ENCODE data around the gene ATXN7L3. TPM values are rescaled to one million over a fixed set of nuclear protein-coding genes. Genes with fewer than 3 reads are reported as not detected.
A peak's percentile ranks its signal among the peaks of the same experiment; 100 is the strongest.

The ATXN7L3 gene
- total RNA-seq, 2 experiments from 2014 or later: 116 TPM

DNA sequence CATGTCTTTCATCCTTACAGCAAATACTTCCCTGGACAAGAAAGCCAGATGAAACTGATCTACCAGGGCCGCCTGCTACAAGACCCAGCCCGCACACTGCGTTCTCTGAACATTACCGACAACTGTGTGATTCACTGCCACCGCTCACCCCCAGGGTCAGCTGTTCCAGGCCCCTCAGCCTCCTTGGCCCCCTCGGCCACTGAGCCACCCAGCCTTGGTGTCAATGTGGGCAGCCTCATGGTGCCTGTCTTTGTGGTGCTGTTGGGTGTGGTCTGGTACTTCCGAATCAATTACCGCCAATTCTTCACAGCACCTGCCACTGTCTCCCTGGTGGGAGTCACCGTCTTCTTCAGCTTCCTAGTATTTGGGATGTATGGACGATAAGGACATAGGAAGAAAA lies 9.2 kb downstream of the ATXN7L3 start:
- ATAC-seq (ENCODE audit: low read depth) (no peak), DNase-seq (no peak)
- Mint-ChIP-seq H3K27ac (peak overlapping the region; percentile 56), H3K27me3 (no peaks in the 10 kb centered on the region), H3K4me3 (peak overlapping the region; percentile 16), H3K9me3 (no peaks in the 10 kb centered on the region), H3K4me1 (peaks cover 15% of the 10 kb centered on the region), H3K36me3 (peaks cover 11% of the 10 kb centered on the region)
- POLR2A ChIA-PET: interaction anchor here (3.2 kb wide), 1 partner anchor 8 kb away, joined by 21 read pairs; the partner anchor contains the start of gene ATXN7L3

DNA sequence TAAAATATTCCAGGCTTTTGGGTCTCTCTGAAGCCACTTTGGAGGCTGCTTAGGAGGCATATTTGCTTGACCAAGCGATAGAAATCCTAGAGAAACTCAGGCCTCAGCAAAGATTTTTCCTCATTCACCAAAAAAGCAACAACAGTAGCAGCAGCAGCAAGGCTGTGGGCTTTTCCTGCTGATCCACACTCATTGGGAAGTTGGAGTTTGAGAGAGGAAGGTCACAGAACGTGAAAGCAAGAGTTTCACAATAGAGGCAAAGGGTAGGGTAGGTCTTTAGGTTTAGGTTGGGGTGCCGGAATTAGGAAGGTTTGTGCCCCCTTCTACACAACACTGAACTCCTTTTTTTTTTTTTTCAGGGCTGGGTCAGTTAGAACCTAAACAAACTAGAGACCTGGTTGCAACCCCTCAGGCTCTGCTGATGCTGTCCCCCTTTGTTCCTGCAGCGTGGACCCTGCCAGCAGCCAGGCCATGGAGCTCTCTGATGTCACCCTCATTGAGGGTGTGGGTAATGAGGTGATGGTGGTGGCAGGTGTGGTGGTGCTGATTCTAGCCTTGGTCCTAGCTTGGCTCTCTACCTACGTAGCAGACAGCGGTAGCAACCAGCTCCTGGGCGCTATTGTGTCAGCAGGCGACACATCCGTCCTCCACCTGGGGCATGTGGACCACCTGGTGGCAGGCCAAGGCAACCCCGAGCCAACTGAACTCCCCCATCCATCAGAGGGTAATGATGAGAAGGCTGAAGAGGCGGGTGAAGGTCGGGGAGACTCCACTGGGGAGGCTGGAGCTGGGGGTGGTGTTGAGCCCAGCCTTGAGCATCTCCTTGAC lies 10.9 kb downstream of the ATXN7L3 start:
- no peaks in the 10 kb centered on the region for H3K27me3 Mint-ChIP-seq
- POLR2A ChIA-PET: interaction anchor here (0.7 to 3.2 kb wide), 3 partner anchors 10 to 141 kb away, joined by 3 to 21 read pairs (median 3); partner anchors contain the start of genes ATXN7L3 and HDAC5

DNA sequence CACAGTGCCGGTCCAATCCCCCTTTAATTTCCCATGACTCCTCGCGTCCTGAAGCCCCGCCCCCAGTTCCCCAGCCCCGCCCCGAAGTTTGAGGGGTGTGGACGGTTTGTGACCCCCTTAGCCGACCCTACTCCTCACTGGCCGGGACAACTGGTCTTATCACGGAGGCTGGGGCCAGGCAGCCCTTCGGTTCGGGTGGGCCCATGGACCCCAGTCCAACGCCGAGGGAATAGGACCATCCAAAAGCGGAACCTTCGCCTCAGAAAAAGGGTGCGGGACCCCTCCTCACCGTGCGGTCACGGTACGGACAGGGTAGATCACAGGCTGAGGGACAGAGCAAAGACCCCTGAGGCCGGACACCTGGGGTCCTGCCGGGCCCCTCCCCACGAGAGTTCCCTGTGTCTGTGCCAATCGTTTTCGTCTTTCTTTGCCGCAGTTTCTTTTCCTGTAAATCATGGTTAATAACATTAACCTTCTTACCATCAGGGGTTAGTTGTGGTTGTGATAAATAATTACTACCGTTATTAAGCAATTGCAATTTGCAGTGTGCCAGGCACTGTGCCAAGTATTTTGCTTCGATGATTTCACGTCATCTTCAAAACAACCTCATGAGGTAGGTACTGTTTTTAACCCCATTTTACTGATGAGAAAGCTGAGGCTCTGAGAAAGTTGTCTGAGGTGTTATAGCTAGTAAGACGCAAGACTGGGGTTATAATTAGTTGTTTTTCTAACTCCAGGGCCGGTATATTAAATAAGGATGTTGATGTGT lies 12.4 kb downstream of the ATXN7L3 start:
- Mint-ChIP-seq H3K27me3 (no peaks in the 10 kb centered on the region), H3K9me3 (no peaks in the 10 kb centered on the region), H3K4me1 (peaks cover 28% of the 10 kb centered on the region), H3K36me3 (peaks cover 13% of the 10 kb centered on the region), H3K4me3 (peak overlapping the region; percentile 99), H3K27ac (peak overlapping the region; percentile 99)
- DNase-seq: no peak
- POLR2A ChIA-PET: interaction anchor here (0.6 to 4.2 kb wide), 15 partner anchors 11 to 316 kb away, joined by 3 to 56 read pairs (median 8); partner anchors contain the start of genes ASB16, ATXN7L3, GPATCH8 and GRN
- peak; percentile 52 for ATAC-seq (ENCODE audit: low read depth)

More for the DNA sequence above, 10.9 kb downstream of the ATXN7L3 start:
- Mint-ChIP-seq H3K9me3 (no peaks in the 10 kb centered on the region), H3K4me3 (peak overlapping the region; percentile 99), H3K36me3 (peaks cover 11% of the 10 kb centered on the region), H3K4me1 (peaks cover 24% of the 10 kb centered on the region), H3K27ac (peak overlapping the region; percentile 99)
- ATAC-seq (ENCODE audit: low read depth) (no peak), DNase-seq (no peak)

DNA sequence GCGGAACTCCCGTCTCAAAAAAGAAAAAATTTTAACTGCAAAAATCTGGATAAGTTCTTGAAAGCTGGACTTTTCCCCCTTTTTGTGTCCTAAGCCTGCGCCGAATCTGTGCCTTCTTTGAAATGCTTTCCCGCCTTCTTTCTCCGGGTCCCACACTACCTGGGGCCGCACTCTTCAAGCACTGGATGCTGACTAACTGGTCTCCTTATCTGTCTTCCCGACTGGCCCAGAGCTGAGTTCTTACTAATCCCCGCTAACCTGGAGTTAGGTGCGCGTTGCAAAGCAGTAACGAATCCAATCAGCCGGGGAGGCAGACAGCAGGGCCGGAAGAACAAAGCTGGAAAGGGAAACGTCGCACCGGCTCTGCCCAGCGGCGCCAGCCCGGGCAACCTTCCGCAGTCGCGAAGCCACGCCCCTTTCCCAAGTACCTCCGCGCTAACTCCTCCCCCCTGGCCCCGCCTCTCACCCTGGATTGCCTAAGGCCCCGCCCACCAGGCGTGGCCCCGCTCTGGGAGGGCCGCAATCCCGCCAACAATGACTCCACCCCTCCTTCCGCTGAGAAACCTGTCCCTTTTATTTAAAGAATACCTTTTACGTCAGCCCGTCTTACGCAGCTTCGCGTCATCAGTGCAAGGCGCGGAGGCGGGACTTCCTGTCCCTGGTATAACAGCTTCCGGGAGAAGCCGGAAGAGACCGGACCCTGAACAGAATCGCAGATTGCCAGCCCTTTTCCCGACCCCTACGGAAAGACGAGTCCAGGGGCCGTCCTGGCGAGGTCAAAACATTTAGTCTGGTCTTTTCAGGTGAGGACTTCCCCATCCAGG lies 13.2 kb downstream of the ATXN7L3 start, which contains the start of gene TMUB2:
Gene TMUB2, plus strand, starts transcription at position 666 of the 824 bp plus-strand sequence. CDS start 737 bp downstream, outside the sequence.
- no peaks in the 10 kb centered on the region for H3K27me3 Mint-ChIP-seq
- DNase-seq: peak; percentile 99
- ATAC-seq (ENCODE audit: low read depth): peak; percentile 86
- H3K4me3 Mint-ChIP-seq: peak within 1 kb of the TSS; percentile 99
- no peaks in the 10 kb centered on the region for H3K9me3 Mint-ChIP-seq
- H3K4me1 Mint-ChIP-seq: peaks cover 31% of the 10 kb centered on the region
- POLR2A ChIA-PET: interaction anchor here (0.6 to 4.2 kb wide), 21 partner anchors 8 to 317 kb away, joined by 3 to 56 read pairs (median 4); partner anchors contain the start of genes ASB16, ATXN7L3, GPATCH8 and GRN
- H3K27ac Mint-ChIP-seq: peak within 1 kb of the TSS; percentile 99
- H3K36me3 Mint-ChIP-seq: peaks cover 20% of the 10 kb centered on the region

DNA sequence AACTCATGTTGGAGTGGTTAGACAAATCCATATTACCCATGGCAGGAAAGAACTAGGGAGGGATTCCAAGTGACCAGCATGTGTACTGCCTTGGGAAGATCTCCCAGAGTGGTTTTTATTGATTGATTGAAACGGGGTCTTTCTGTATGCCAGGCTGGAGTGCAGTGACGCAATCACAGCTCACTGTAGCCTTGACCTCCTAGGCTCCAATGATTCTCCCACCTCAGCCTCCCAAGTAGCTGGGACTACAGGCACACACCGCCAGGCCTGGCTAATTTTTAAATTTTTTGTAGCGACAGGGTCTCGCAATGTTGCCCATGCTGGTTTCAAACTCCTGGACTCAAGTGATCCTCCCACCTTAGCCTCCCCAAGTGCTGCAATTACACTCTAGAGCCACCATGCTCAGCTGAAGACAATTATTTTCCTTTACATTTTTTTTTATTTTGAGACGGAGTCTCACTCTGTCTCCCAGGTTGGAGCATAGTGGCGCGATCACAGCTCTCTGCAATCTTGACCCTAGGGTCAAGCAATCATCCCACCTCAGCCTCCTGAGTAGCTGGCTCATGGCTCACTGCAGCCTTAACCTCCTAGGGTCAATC lies 15.4 kb downstream of the ATXN7L3 start:
- Mint-ChIP-seq H3K4me1 (peaks cover 31% of the 10 kb centered on the region), H3K27ac (no peak overlapping the region), H3K36me3 (peaks cover 15% of the 10 kb centered on the region), H3K4me3 (peak overlapping the region; percentile 3), H3K9me3 (no peaks in the 10 kb centered on the region), H3K27me3 (no peaks in the 10 kb centered on the region)
- ATAC-seq (ENCODE audit: low read depth) (no peak), DNase-seq (no peak)
- POLR2A ChIA-PET: interaction anchor here (1.2 to 4.2 kb wide), 4 partner anchors 14 to 43 kb away, joined by 3 to 56 read pairs (median 16); partner anchors contain the start of genes ASB16 and ATXN7L3

DNA sequence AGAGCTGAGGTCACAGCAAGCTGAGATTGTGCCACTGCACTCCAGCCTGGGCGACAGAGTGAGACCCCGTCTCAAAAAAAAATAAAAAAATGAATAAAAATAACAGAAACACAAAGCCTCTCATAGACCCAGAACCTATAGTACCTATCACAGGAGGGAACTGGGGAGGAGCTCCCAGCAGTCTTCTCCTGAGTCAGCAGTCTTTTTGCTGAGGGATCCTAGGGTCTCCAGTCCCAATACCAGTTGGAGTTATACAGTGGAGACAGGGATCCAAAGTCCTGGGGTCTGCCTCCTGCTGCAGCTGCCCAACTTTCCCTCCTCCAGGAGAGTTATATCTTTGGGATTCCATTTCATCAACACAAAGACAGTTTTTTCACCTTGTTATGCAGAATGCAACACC lies 16.7 kb downstream of the ATXN7L3 start:
- Mint-ChIP-seq H3K4me3 (no peak overlapping the region), H3K27me3 (no peaks in the 10 kb centered on the region), H3K4me1 (peaks cover 24% of the 10 kb centered on the region), H3K9me3 (no peaks in the 10 kb centered on the region), H3K27ac (no peak overlapping the region), H3K36me3 (peaks cover 17% of the 10 kb centered on the region)
- no peak for DNase-seq
- ATAC-seq (ENCODE audit: low read depth): no peak
- POLR2A ChIA-PET: no interaction called here

DNA sequence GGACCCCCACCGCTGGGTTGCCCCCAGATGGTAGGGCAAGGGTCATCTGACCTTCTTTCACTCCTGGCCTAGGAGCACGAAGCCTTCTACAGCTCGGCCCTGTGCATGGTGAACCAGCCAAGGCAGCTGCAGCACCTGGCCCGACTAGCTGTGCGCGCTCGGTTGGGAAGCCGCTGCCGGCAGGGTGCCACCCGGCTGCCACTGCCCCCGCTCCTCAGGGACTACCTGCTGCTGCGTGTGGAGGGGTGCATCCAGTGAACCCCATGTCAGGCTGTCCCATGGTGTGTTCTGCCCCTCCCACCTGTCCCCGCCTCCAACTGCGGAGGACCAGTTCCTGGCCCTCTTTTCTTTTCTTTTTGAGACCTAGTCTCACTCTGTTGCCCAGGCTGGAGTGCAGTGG lies 21.6 kb downstream of the ATXN7L3 start:
- Mint-ChIP-seq H3K27me3 (no peaks in the 10 kb centered on the region), H3K36me3 (peaks cover 19% of the 10 kb centered on the region), H3K27ac (no peak overlapping the region), H3K9me3 (no peaks in the 10 kb centered on the region), H3K4me1 (peaks cover 4% of the 10 kb centered on the region), H3K4me3 (no peak overlapping the region)
- ATAC-seq (ENCODE audit: low read depth): no peak
- POLR2A ChIA-PET: no interaction called here
- DNase-seq: no peak

DNA sequence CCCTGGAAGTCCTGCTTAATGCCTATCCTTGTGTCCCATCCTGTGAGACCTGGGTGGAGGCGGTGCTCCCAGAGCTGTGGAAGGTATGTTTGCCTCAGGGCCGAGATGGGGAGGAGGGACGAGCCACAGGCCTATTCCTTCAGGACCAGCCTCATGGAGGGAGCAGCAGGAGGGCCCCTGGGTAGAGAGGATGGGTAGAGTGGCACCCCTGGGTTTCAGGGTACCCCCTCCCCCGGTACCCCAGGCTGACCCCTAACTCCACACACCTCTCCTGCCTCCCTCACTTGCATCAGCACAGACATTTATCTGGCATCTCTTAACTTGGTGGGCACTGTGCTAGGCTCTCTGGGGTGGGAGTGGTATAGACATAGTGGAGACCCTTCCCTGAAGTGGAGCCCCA lies 22.0 kb downstream of the ATXN7L3 start:
- DNase-seq: no peak
- Mint-ChIP-seq H3K27me3 (no peaks in the 10 kb centered on the region), H3K4me3 (no peak overlapping the region), H3K9me3 (no peaks in the 10 kb centered on the region), H3K27ac (no peak overlapping the region), H3K36me3 (peaks cover 19% of the 10 kb centered on the region), H3K4me1 (peaks cover 4% of the 10 kb centered on the region)
- POLR2A ChIA-PET: no interaction called here
- ATAC-seq (ENCODE audit: low read depth): no peak

DNA sequence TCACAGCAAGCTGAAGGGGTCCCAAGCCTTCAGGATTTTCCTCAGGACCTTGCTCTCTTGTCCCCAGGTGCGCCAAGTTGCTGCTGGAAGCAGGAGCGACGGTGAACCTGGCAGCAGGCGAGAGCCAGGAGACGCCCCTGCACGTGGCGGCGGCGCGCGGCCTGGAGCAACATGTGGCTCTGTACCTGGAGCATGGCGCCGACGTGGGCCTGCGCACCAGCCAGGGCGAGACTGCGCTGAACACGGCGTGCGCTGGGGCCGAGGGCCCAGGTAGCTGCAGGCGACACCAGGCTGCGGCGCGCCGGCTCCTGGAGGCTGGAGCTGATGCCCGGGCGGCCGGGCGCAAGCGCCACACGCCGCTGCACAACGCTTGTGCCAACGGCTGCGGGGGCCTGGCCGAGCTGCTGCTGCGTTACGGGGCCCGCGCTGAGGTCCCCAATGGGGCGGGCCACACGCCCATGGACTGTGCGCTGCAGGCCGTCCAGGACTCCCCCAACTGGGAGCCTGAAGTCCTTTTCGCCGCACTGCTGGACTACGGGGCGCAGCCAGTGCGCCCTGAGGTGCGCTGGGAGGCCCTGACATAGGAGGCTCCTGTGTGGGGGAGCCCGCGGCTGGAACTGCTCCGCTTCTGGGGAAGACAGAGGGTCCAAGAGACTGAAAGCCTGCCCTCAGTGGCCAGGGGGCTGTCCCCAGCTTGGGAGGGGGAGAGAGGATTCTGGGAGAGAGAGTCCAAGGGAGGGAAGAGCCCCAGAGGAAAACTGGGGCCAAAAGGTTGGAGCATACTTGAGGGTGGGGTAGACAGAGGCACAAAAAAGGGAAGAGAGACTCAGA lies 22.8 kb downstream of the ATXN7L3 start:
- no peak for DNase-seq
- Mint-ChIP-seq H3K27me3 (no peaks in the 10 kb centered on the region), H3K9me3 (no peaks in the 10 kb centered on the region), H3K36me3 (peaks cover 14% of the 10 kb centered on the region), H3K4me3 (no peak overlapping the region), H3K4me1 (peaks cover 3% of the 10 kb centered on the region), H3K27ac (no peak overlapping the region)
- POLR2A ChIA-PET: interaction anchor here (0.9 kb wide), 1 partner anchor 9 kb away, joined by 3 read pairs; no protein-coding TSS in a partner anchor
- ATAC-seq (ENCODE audit: low read depth): no peak

DNA sequence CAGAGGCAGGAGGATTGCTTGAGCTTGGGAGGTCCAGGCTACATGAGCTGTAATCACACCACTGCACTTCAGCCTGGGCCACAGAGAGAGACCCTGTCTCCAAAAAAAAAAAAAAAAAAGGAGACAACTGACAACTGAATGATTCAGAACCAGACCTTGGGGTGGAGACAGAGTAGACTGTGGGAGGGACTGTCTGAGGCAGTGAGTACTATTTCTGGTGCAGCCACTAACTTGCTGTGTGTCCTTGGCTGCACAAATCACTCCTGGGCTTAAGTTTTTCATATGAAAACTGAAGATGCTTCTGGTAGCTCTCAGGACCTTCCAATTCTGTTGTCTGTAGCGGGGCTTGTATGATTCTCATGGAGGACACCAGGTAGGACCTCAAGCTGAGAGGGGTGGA lies 23.4 kb downstream of the ATXN7L3 start:
- no peak for DNase-seq
- H3K9me3 Mint-ChIP-seq: no peaks in the 10 kb centered on the region
- H3K36me3 Mint-ChIP-seq: peaks cover 10% of the 10 kb centered on the region
- no peak for ATAC-seq (ENCODE audit: low read depth)
- H3K27ac Mint-ChIP-seq: no peak overlapping the region
- H3K4me3 Mint-ChIP-seq: no peak overlapping the region
- no peaks in the 10 kb centered on the region for H3K4me1 Mint-ChIP-seq
- no peaks in the 10 kb centered on the region for H3K27me3 Mint-ChIP-seq
- POLR2A ChIA-PET: interaction anchor here (0.9 kb wide), 1 partner anchor 9 kb away, joined by 3 read pairs; no protein-coding TSS in a partner anchor

DNA sequence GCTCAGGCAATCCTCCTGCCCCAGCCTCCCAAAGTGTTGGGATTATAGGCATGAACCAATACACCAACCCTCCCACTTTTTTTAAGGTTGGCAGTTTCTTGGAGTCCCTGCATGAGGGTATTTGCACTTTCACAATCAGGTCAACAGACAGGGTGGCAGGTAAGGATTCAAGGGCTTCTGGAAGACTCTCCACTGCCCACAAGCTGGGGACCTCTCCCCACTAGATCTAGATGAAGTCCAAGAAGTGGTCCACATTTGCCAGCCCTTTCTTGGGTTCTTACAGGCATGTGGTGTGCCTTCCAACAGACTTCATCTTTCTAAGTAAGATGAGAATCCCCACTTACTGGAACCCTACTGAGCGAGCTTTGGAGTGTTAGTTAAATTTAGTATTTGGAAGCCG lies 25.3 kb downstream of the ATXN7L3 start:
- no peak overlapping the region for H3K4me3 Mint-ChIP-seq
- H3K27me3 Mint-ChIP-seq: no peaks in the 10 kb centered on the region
- H3K27ac Mint-ChIP-seq: no peak overlapping the region
- DNase-seq (no peak), ATAC-seq (ENCODE audit: low read depth) (no peak)
- POLR2A ChIA-PET: no interaction called here
- no peaks in the 10 kb centered on the region for H3K9me3 Mint-ChIP-seq
- H3K36me3 Mint-ChIP-seq: peaks cover 10% of the 10 kb centered on the region
- no peaks in the 10 kb centered on the region for H3K4me1 Mint-ChIP-seq

All from activated naive CD8-positive, alpha-beta T cell treated with anti-CD3 and anti-CD28 coated beads, Interleukin-2, amount 10 ng/mL, durations not matched to agents 7 days and 5 days (primary cell).